A549 (cell line): ENCODE measurements around the gene RAB33B.

ENCODE experiments used
- BHLHE40 ChIP-seq: IDR thresholded peaks from 2 replicates; pipeline ENCODE4 v1.6.1; 2012; ENCODE audit warnings: low read depth, low read length, inconsistent platforms
- CHD4 ChIP-seq: fragments of 200-600 bp; sonication (generic); IDR thresholded peaks from 2 replicates; pipeline ENCODE4 v1.6.1; 2016; ENCODE audit warnings: antibody characterized with exemption, mild to moderate bottlenecking, borderline replicate concordance
- CTCF ChIP-seq: fragments of >200 bp; sonication (Bioruptor Twin); formaldehyde crosslinking; IDR thresholded peaks from 3 replicates; pipeline ENCODE4 v1.5.1; 2016
- EP300 ChIP-seq, 2 experiments: fragments of >200 bp; sonication (Bioruptor Twin); formaldehyde crosslinking; IDR thresholded peaks; 2 replicates in 1 of 2; 3 replicates in 1 of 2; pipeline ENCODE4 v1.6.1; 2016 to 2017
- MAFK ChIP-seq: fragments of 450-650 bp; IDR thresholded peaks from 2 replicates; pipeline ENCODE4 v1.6.1; 2014; ENCODE audit not compliant: partially characterized antibody
- MAX ChIP-seq: IDR thresholded peaks from 2 replicates; pipeline ENCODE4 v1.6.1; 2012
- MYC ChIP-seq: IDR thresholded peaks from 2 replicates; pipeline ENCODE4 v1.6.1; 2012; ENCODE audit warnings: mild to moderate bottlenecking, inconsistent platforms, low read length, improper control_type of control experiment, borderline replicate concordance
- PBX3 ChIP-seq: IDR thresholded peaks from 2 replicates; pipeline ENCODE4 v1.6.1; 2012
- PHF8 ChIP-seq: fragments of 200-600 bp; sonication (generic); IDR thresholded peaks from 2 replicates; pipeline ENCODE4 v1.6.1; 2016; ENCODE audit warnings: low read depth, mild to moderate bottlenecking, antibody characterized with exemption, moderate library complexity, borderline replicate concordance
- POLR2A ChIP-seq: IDR thresholded peaks from 2 replicates; pipeline ENCODE4 v1.6.1; 2012; ENCODE audit warnings: mild to moderate bottlenecking, low read length
- RCOR1 ChIP-seq: fragments of 150-350 bp; IDR thresholded peaks from 2 replicates; pipeline ENCODE4 v1.6.1; 2014; ENCODE audit warnings: antibody characterized with exemption, low read length, low read depth
- ZC3H11A ChIP-seq: fragments of 450-650 bp; IDR thresholded peaks from 2 replicates; pipeline ENCODE4 v1.6.1; 2014; ENCODE audit warnings: antibody characterized with exemption, mild to moderate bottlenecking

DNA sequence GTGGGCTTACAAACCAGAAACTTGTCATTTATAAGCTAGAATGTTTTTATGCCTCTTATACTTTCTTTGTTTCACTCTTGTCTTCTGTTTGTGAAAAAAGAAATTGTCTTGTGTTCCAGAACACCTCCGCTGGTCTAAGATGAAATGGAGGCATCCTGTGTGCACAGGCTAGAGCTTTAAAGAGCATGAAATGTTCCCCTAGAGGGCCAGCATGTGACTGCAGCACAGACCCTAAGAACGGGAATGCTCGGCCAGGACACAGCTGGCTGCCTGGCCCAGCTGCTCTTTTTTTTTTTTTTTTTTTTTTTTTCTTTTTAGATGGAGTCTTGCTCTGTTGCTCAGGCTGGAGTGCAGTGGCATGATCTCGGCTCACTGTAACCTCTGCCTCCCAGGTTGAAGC is 68.5 kb downstream of the RAB33B start:
- TF ChIP-seq CTCF = no peak
- no peak for TF ChIP-seq EP300 (IDR thresholded peaks at IDR 0.05)
- TF ChIP-seq PHF8 = no peak
- no peak for TF ChIP-seq PBX3
- TF ChIP-seq ZC3H11A = no peak
- no peak for TF ChIP-seq MYC
- TF ChIP-seq POLR2A = no peak
- no peak for TF ChIP-seq CHD4
- no peak for TF ChIP-seq MAX
- TF ChIP-seq MAFK = no peak
- no peak for TF ChIP-seq RCOR1
- TF ChIP-seq BHLHE40 = no peak
